Measurements from ENCODE around the gene A4GALT.

A4GALT gene

GRCh38 chr22:42654436-42655073, 66.1 kb downstream of the A4GALT start:
- in situ Hi-C loops (cut with MboI; ENCODE audit: low sequenced_read_pairs), result loop anchor here (25.0 kb wide), 1 partner anchor 408 kb away; no protein-coding TSS in a partner anchor

GRCh38 chr22:42653999-42654398, 66.7 kb downstream of the A4GALT start:
- in situ Hi-C loops (cut with MboI; ENCODE audit: low sequenced_read_pairs), result loop anchor here (25.0 kb wide), 1 partner anchor 408 kb away; no protein-coding TSS in a partner anchor

- in situ Hi-C loops (cut with MboI; ENCODE audit: low sequenced_read_pairs), result loop anchor here (25.0 kb wide), 1 partner anchor 411 kb away; no protein-coding TSS in a partner anchor
Observed at GRCh38 chr22:42651134-42651533, 69.5 kb downstream of the A4GALT start.

GRCh38 chr22:42649246-42650099, 71.2 kb downstream of the A4GALT start, which contains the start of gene CYB5R3:
CYB5R3 (minus strand) TSS chr22:42649392; CDS start chr22:42649315, 77 bp downstream.
- in situ Hi-C loops (cut with MboI; ENCODE audit: low sequenced_read_pairs), result loop anchor here (25.0 kb wide), 1 partner anchor 413 kb away; no protein-coding TSS in a partner anchor

GRCh38 chr22:42648368-42649245, 72.1 kb downstream of the A4GALT start:
- in situ Hi-C loops (cut with MboI; ENCODE audit: low sequenced_read_pairs), result no loop called here

GRCh38 chr22:42648017-42648367, 72.7 kb downstream of the A4GALT start:
- in situ Hi-C loops (cut with MboI; ENCODE audit: low sequenced_read_pairs), result no loop called here

- in situ Hi-C loops (cut with MboI; ENCODE audit: low sequenced_read_pairs), result no loop called here
Observed at GRCh38 chr22:42646569-42647525, 73.8 kb downstream of the A4GALT start.

- in situ Hi-C loops (cut with MboI; ENCODE audit: low sequenced_read_pairs), result no loop called here
Observed at GRCh38 chr22:42645938-42646568, 74.6 kb downstream of the A4GALT start.

- in situ Hi-C loops (cut with MboI; ENCODE audit: low sequenced_read_pairs), result no loop called here
Observed at GRCh38 chr22:42645341-42645937, 75.2 kb downstream of the A4GALT start.

GRCh38 chr22:42644422-42645340, 76.0 kb downstream of the A4GALT start:
- in situ Hi-C loops (cut with MboI; ENCODE audit: low sequenced_read_pairs), result no loop called here

GRCh38 chr22:42643634-42644421, 76.8 kb downstream of the A4GALT start:
- in situ Hi-C loops (cut with MboI; ENCODE audit: low sequenced_read_pairs), result no loop called here

GRCh38 chr22:42642806-42643633, 77.7 kb downstream of the A4GALT start:
- in situ Hi-C loops (cut with MboI; ENCODE audit: low sequenced_read_pairs), result no loop called here

All from HL-60/S4 treated with phorbol 12-myristate 13-acetate at 8.2 ng/mL for 4 days and 3 days (cell line).